Stimulated activated CD4-positive, alpha-beta T cell treated with anti-CD3 and anti-CD28 coated beads, Interleukin-12 subunit alpha, Interleukin-12 subunit beta, amount 100 ng/mL, for 4 hours (primary cell): ENCODE data around the gene TOB1.
"Not testable (repeated sequence)": the region's sequence is repeated elsewhere in the genome, so short reads cannot be mapped to it uniquely, and the experiment has no call there.

ENCODE experiments used
- DNase-seq: peaks from one replicate; pipeline ENCODE4 v3.0.0-alpha.2; 2020

The TOB1 gene

DNA sequence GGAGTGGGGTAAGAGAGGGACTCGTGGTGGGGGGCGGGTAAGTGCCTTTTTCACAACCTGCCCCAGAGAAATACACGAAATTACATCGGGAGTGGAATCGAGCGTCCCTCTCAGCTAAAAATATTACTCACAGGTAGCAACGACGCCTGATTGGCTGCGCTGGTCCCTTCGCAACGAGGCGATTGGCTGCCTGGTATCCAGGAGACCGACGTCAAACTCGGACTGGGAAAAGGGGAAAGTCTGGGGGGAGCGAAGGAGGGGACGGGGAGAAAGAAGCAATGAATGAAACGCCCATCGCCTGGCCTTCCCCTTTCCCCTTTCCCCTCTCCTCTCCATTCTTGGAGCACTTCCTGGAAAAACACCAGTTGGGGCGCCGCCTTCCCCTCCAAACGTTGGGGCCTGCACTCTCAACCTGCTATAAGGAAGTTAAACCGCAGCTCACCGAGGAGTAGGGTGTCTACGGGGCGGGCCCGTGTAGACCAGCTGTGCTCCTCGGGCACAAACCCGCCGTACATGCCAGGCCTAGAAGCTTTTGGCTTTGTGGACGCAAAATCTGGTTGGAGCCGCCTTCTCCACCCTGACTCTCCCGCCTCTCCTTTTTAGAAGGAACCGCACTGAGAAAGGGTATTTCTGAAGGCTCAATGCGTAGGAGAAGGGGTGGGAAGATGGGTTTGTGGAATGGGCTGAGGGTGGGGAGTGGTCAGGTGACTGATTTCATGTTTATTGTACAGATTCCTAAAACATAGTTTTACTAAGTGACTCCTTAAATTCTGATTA lies 1.4 kb upstream of the TOB1 start:
- DNase-seq = peak; percentile 72

DNA sequence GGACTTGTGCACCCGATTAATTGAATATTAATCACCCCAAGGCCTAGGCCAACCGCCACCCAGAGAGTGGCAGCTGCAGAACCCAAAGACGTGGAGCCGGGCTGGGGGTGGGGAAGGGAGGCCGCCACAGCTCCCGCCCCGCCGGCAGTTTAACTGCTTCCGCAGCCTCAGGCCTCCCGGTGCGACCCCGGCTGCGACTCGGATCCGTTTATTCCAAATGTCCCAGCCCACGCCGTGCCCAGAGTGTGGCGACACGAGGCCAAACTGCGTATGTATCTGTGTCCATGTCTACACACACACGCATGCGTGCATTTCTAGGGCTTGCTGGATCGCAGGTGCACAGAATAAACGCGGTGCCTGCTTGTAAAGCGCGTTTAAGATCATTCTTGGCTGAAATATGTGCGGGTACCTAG lies 802 bp upstream of the TOB1 start:
- DNase-seq = peak; percentile 46

DNA sequence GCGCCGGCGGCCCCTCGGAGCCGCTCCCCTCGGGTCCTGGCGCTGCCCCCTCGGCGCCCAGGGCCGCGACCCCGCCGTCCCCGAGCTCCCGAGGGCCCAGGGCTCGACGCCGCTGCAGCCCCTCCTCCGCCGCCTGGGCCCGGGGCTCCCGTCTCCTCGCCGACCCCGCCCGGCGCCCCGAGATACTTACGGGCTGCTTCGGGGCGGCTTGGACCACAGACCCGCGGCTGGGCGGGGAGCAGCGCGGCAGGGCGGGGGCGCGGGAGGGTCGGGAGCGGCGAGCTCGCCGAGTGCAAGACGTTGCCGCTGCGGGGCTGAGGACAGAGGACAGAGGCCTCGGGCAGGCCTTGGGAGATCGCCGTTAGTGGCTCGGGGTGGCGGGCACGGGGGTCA lies 290 bp downstream of the TOB1 start:
- DNase-seq = no peak

DNA sequence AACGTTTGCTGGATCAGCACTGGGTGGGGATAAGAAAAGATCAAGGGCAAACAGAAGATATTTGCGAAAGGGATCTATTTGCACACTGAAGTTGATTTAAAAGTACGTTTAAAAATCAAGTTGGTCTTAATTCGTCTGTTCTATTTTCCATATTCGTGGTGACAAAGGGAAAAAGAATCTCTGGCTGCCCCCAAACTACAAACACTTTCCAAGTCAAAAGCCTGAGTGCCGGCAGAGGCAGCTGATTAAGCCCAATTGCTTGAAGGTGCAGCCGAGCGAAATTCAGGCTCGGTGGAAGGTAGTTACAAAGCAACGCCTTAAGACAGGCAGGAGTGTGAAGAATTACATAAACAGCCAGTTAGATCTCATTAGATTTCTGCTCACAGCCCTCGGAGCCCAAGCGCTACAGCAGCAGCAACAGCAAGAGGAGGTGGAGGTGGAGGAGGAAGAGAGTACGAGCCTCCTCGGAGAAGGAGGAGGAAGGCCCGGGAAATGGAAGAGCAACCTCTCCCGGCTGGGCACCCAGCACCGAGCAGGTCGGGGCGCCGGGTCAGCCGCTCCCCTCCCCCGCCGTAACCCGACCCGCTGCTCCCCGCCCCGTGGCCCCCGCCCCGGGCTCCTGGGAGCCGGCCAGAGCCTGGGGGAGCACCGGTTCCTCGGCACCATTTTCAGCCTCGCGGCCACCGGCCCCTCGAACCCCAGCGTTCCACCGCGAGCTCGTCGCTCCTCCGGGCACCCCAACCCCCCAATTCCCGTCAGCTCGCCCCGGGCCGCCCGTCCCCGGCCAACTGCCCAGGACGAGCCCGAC lies 890 bp downstream of the TOB1 start:
- DNase-seq = peak; percentile 36

DNA sequence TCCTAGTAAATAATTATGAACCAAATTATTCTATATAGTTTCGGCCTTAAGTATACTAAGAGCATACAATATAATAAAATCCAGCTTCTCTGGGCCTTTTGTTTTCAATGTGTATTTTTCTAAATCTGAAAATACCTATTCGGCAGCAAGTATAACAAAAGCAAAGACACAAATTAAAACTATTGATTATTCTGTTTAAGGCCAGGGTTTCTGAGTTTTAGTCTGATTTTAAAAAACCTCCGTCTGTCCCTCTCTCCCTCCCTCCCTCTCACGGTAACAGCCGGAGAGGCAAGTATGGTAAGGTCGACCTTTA lies 1.5 kb downstream of the TOB1 start:
- no peak for DNase-seq

DNA sequence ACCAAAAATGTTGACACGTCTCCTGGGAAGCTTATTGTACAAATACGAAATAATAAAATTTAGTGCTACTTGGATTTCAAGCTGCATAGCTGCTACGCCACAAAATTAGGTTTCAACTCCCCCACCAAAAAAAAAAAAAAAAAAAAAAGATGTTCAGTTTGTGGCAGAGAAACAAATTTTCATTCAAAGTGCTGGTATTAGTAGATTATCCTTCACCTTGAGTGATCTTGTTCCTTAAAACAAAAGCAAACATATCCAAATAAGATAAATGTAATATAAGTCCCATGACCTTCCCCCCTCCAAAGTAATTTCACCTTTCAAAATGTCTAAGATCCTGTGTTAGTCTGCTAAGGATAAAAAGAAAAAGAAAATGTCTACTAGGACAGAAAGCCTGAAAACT lies 2.2 kb downstream of the TOB1 start:
- DNase-seq = no peak

DNA sequence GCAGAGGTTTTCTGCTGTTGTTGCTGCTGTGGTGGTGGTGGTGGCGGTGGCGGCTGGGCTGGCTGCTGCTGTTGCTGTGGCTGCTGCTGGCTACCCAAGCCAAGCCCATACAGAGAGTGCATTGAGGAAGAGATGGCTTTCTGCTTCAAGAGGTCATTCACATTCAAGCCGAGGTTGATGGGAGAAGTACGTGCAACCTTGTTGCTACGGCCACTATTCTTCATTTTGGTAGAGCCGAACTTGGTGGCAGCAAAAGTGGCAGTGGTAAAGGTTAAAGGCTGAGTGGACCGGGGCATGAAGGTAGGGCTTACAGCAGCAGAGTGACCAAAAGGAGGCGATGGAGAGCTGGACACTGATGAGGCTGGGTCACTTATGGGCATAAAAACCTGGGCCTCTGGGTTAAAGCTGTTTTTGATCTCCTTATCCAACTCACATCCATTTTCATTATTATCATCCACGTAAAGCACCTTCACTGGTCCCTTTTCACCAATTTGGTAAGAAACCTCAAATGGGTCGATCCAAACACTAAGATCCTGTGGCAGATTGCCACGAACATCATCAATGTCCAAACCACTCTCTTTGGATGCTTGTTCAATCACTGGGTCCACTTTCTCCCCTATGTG lies 2.8 kb downstream of the TOB1 start:
- peak; percentile 29 for DNase-seq

DNA sequence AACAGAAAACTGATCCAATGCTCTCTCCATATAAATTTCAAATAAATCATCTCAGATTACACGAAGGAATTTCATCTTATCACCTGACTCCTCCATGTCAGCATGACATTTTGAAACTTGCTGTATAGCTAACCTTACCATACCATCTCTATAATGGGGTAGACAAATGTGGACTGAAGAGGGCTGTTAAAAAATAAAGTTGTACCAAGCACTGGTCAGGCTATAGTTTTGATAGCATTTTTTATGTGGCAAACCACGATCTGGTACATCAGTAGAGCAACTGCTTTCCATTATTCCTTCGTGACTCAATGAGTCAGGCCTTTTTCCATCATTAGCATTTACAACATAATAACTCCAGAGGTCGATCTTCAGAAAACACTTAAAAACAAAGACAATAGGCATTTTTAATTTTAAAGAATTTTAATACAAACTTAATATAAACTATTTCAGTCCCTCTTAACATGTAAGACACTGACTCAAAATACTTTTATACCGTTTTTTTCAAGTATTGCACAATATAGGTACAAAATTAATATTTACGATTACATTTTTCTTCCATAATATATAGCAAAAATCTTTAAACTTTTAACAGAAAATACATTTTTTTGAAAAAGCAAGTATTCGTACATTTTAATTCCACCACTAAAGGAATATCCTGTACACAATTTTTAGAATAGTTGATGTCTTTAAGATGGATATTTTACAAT lies 4.2 kb downstream of the TOB1 start:
- DNase-seq = no peak

DNA sequence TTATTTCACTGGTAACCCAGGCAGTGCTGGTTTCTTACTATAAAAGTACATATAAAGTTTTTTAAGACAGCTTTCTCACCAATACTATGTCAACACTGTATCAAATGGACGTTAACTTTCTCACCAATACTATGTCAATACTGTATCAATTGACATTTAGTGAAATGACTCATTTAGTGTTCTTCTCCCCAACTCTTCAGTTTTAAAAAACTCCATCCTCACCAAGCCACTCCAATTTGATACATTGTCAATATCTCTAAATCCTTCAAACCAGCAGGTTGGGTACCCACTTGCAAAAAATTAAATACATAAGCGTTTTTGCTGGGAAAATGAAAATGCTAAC lies 4.8 kb downstream of the TOB1 start:
- no peak for DNase-seq

DNA sequence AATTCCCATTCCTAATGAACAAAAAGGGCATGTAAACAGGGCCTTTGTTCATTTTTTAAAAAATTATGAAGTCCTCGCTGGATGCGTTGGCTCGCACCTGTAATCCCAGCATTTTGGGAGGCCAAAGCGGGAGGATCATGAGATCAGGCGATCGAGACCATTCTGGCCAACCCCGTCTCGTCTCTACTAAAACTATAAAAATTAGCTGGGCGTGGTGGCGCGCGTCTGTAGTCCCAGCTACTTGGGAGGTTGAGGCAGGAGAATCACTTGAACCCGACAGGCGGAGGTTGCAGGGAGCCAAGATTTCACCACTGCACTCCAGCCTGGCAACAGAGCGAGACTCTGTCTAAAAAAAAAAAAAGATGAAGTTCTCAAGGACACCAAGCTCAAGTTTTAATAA lies 6.4 kb downstream of the TOB1 start:
- DNase-seq = not testable (repeated sequence)

DNA sequence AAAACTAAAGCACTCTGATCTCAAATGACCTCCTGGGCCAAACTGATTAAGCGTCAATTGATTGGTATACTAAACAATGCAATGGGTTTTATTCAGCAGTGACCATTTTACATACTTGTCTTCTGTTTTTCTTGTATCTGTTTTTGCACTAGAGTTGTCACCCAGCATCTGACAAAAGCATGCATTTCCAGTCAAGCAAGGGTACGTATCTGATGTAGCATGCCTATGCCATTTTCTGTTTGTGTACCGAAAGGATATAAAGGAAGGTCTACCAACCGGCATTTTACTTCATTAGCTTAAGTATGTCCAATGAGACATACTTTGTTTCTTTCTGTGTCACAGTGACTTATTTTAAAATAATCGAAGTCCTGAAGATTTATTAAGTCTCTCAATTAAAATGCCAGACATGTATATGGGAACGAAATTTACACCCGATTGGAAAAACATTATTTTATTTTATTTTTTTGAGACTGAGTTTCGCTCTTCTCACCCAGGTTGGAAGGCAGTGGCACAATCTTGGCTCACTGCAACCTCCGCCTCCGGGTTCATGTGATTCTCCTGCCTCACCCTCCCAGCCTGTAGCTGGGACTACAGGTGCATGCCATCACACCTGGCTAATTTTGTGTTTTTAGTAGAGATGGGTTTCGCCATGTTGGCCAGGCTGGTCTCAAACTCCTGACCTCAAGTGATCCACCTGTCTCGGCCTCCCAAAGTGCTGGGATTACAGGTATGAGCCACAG lies 7.5 kb downstream of the TOB1 start:
- no peak for DNase-seq

DNA sequence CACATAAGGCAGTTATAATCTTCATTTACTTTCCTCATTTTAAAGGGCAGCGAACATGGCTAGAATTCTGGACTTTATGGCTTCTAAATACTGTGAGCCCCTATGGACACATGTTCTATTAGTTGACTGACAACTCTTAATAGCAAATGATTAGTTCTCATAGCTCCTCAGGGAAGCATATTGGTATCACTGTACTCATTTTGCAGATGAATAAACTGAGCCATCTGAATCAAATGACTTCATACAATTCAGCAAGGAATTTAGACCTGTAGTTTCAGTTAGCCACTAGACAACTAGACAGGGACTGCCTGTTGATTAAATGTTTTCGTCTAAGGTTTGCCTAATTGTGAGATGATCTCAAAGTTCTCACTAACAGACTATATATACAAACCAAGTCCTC lies 9.7 kb downstream of the TOB1 start:
- no peak for DNase-seq

DNA sequence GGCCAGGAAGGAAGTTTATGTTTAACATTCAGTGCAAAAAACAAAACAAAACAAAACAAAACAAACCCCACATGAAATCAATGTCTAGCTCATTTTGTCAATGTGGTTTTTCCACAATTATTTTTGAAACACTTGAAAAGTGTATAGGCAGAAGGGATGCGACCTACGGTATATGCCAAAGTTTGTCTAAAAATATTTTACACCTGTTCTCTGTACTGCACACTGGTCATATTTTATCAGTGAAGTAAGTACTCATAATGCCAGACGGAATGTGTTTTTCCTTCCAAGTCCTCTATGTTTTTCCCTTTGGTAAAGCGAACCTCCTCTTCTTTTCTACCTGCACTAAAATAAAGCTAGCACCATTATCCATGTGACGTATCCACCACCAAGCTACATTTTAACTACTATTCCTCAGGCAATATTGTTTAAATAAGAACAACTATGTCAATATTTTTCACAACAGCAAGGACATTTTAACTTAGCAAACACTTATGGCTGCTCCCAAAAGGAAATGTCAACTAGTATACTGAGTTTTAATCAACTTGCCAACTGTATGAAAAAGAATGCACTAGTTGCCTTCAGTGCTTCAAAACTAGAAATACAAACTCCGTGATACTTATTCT lies 10.3 kb downstream of the TOB1 start:
- no peak for DNase-seq

DNA sequence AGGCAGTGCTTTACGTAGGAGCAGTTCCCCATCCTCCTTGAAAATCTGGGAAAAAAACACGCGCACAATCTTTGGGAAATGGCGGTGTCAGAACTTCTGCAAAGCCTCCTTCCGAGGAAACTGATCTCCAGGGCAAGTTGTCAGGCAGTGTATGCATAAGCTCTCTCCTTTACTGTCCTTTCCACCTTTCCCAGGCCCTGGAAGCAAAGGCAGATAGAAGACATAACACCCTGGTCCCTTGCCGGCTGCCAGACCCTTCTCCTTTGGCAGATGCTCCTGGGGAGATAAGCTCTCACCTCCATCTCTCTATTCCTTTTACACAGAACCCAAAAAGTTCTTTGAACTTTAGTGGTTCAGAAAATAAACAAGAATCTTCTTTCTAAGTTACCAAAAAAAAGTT lies 12.4 kb downstream of the TOB1 start:
- no peak for DNase-seq

DNA sequence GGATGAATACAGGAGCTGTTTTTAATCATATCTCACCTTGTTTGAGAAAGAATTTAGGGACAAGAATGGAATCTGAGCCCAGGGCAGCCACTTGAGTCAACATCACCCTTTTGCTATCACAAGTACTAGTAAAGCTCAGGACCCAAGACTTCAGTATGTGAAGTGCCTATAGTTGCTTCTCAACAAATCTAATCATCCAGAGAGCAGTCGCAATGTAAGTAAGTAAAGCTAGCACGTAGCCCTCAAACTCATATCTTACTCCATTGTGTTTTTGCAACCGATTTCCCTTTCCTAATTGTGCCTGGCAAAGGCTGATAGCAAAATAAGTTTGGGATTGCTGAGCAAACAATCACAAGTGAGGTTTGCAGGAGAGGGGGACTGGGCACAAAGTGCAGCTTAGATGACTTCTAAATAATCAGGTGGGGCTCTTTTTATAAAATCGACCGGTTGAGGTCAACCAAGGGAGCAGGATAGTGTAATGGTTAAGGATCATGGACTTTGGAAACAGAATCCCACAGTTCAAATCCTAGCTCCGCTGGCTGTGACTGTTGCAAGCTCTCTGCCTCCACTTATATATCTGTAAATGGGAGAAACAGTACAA lies 13.0 kb downstream of the TOB1 start:
- DNase-seq = no peak

DNA sequence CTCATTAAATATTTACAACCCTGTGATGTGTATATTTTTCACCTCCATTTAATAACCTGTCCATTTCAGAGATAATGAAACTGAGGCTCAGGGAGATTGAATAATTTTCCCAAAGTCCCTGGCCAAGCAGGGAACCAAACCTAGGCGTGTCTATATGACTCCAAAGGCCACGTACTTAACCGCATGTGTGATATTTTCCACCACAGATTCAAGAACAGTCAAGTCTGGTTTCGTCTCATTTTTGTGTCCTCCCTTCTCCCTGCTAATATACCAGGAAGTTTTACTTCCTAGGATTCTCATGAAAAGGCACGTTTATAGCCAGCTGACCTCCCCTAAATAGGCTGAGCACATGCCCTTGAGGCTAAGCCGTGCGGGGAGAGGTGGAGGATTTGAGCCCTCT lies 15.5 kb downstream of the TOB1 start:
- DNase-seq = no peak

DNA sequence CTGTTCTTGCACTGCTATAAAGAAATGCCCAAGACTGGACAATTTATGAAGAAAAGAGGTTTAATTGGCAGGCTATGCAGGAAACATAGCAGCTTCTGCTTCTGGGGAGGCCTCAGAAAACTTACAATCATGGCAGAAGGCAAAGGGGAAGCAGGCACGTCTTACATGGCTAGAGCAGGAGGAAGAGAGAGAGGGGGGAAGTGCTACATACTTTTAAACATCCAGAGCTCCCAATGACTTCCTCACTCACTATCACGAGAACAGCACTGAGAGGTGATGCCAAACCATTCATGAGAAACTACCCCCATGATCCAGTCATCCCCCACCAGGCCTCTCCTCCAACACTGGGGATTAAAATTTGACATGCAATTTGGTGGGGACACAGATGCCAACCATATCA lies 17.4 kb downstream of the TOB1 start:
- no peak for DNase-seq

DNA sequence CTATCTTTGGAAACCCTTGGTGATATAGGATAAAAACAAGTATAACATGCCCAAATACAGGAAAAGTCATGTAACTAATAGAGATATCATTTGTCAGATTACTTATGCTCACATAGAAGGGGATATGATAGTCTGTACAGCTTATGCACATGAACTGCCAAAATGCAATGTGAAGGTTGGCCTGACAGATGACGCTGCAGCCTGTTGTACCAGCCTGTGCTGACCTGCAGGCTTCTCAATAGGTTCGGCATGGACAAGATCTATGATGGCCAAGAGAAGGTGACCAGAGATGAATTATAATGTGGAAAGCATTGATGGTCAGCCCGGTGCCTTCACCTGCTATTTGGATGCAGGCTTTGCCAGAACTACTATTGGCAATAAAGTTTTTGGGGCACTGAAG lies 18.1 kb downstream of the TOB1 start:
- no peak for DNase-seq

DNA sequence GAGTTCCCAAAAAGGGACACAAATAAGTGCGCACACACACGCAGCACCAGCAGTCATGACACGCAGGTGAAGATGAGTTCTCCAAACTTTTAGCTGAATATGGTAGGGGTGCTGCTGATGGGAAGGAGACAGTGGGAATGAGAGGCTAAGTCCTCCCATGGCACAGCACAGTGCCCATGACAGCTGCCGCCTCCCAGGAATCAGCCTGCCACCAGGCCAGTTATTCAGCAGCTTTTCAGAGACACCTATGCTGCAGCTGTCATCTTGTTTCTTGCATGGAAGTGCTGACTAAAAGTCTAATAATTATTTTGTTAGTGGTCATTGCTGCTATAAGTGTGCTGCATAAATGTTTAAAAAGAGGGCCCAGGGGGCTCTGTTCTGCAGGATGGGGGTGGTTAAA lies 18.6 kb downstream of the TOB1 start:
- DNase-seq = no peak

DNA sequence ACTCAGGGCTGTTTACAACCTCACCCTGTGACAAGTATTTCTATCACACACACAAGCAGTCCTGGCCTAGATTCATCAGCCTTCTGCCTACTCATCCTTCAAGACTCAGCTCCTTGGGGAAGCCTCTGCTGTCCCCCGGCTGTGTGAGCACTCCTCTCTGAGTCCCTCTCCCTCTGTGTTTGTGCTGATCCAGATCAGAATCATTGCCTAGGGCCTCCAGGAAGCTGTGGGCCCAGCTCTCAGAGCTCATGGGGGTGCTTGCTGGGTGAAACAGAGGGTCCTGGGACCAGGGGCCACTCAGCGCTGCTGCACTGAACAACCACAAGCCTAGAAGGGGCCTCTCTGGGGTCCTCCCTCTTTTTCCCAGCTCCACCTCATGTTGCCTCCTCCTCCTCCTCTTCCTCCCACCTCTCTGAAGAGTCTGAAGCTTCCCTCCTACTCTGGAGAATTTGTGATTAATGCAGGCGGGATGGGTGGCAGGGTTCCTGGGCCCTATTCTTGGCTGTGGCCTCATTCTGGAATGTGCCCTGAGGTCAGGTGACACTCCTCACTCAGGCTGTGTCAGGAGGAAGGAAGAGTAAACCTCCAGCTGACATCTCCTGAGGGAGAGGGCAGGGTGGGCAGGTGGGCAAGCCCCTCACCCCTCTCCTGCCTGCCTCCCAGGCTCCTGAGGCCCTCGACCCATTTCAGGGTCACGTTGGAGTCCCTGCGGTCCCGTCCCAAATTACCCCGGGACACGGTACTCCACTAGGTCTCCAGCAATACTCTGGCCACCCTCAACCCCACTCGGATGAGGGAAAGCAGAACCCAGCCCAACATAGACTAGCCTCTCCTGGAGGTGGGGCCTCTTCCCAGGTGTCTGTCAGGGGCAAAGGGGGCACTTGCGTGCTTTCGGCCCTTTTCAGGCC lies 20.7 kb downstream of the TOB1 start:
- no peak for DNase-seq

DNA sequence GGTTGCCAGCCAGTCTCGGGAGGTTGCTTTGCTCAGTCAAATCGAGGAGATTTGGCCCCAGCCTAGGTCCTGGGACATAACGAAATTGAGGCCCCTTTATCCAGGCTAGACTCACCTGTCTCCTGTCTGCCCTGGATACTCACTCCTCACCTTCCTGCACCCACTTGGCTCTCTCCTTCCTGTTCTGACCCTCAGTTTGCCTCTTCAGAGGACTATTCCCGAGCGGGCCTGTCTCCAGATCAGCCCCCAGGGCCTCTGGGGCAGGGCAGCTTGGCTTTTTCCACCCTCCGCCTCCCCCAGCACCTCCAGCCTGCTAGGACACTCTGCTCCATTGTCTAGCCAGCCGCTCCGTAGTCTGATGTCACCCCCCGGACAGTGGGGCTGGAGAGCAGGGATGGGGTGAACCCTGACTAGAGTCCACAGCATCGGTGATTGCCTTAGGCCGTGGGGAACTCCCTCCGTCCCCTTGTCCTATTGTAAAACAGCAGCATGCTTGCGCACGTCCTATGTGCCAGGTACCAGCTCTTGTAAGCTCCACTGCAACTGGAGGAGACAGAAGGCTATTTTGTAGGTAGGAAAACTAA lies 21.9 kb downstream of the TOB1 start:
- no peak for DNase-seq
